AG04449 (cell line): ENCODE data around the gene DTWD2.

Experiments used
- CTCF ChIA-PET: fragments of 350-600 bp; formaldehyde crosslinking; extraction: SDS; loops from one replicate; lab custom pipeline; 2021; ENCODE audit warnings: antibody characterized with exemption; lab: Yijun Ruan, JAX
- POLR2A ChIA-PET: fragments of 400-600, 350-600 bp; formaldehyde crosslinking; extraction: SDS; loops from one replicate; lab custom pipeline; 2020; ENCODE audit warnings: antibody characterized with exemption, inconsistent platforms; lab: Yijun Ruan, JAX
- DNase-seq: peaks from one replicate; pipeline ENCODE4 v3.0.0-alpha.2; 2010; ENCODE audit warnings: low read depth, low spot score
- H3K4me3 ChIP-seq: 2 replicates; pipeline ENCODE4 v1.5.1; 2011; ENCODE audit warnings: low read depth, mild to moderate bottlenecking, control low read depth, low read length
- CTCF ChIP-seq: IDR thresholded peaks from one replicate; pipeline ENCODE4 v1.5.1; 2011; ENCODE audit warnings: mild to moderate bottlenecking, moderate library complexity, low read length, control low read depth, inconsistent platforms; ENCODE audit not compliant: insufficient read depth; ENCODE audit errors: missing control alignments

Gene DTWD2

GRCh38 chr5:119019949-119020348 is 31.6 kb upstream of the DTWD2 start:
- ChIA-PET POLR2A (no interaction called here), CTCF (interaction anchor here (1.8 to 9.4 kb wide), 4 partner anchors 32 to 415 kb away, joined by 4 to 139 read pairs (median 28); partner anchors contain the start of gene DTWD2)
- TF ChIP-seq CTCF: no peak
- no peak for DNase-seq
- H3K4me3 ChIP-seq: no peak overlapping the region

GRCh38 chr5:119019501-119019900 is 31.2 kb upstream of the DTWD2 start:
- CTCF ChIA-PET: interaction anchor here (1.8 to 9.4 kb wide), 4 partner anchors 31 to 415 kb away, joined by 4 to 139 read pairs (median 28); partner anchors contain the start of gene DTWD2
- no peak for DNase-seq
- H3K4me3 ChIP-seq: no peak overlapping the region
- POLR2A ChIA-PET: no interaction called here
- no peak for TF ChIP-seq CTCF

- CTCF ChIA-PET: interaction anchor here (1.2 to 9.4 kb wide), 3 partner anchors 9 to 394 kb away, joined by 3 to 139 read pairs (median 34); partner anchors contain the start of gene DTWD2
- DNase-seq: no peak
- POLR2A ChIA-PET: no interaction called here
- TF ChIP-seq CTCF: no peak
- H3K4me3 ChIP-seq: no peak overlapping the region
Observed at GRCh38 chr5:119017994-119018393, 29.6 kb upstream of the DTWD2 start.

GRCh38 chr5:119016125-119016774 is 27.9 kb upstream of the DTWD2 start:
- H3K4me3 ChIP-seq: no peak overlapping the region
- ChIA-PET POLR2A (interaction anchor here (0.7 kb wide), 1 partner anchor 486 kb away, joined by 7 read pairs; no protein-coding TSS in a partner anchor), CTCF (interaction anchor here (5.5 to 9.4 kb wide), 2 partner anchors 28 to 396 kb away, joined by 34 to 139 read pairs; partner anchors contain the start of gene DTWD2)
- no peak for TF ChIP-seq CTCF
- no peak for DNase-seq

GRCh38 chr5:119011186-119011585 is 22.8 kb upstream of the DTWD2 start:
- no peak overlapping the region for H3K4me3 ChIP-seq
- no peak for TF ChIP-seq CTCF
- CTCF ChIA-PET: interaction anchor here (1.2 to 1.6 kb wide), 3 partner anchors 14 to 23 kb away, joined by 4 to 6 read pairs (median 6); partner anchors contain the start of gene DTWD2
- POLR2A ChIA-PET: no interaction called here
- DNase-seq: no peak

- H3K4me3 ChIP-seq: no peak overlapping the region
- CTCF ChIA-PET: interaction anchor here (1.3 to 1.5 kb wide), 2 partner anchors 21 to 22 kb away, joined by 3 to 5 read pairs; partner anchors contain the start of gene DTWD2
- POLR2A ChIA-PET: no interaction called here
Observed at GRCh38 chr5:119010206-119010605, 21.9 kb upstream of the DTWD2 start.

More at GRCh38 chr5:119010206-119010605, 21.9 kb upstream of the DTWD2 start:
- no peak for TF ChIP-seq CTCF
- DNase-seq: no peak
